Stimulated activated CD8-positive, alpha-beta memory T cell treated with anti-CD3 and anti-CD28 coated beads, Interleukin-15, amount 100 ng/mL, for 1 hour (primary cell): ENCODE results near the gene FAM53B.

ENCODE experiments used
- DNase-seq: peaks from one replicate; pipeline ENCODE4 v3.0.0-alpha.2; 2020; ENCODE audit warnings: low read depth

FAM53B gene

GRCh38 chr10:124629415-124629814, 114.8 kb downstream of the FAM53B start:
- DNase-seq: no peak

- no peak for DNase-seq
These were observed 115.5 kb downstream of the FAM53B start for GRCh38 chr10:124628676-124629021.

GRCh38 chr10:124627866-124628675, 116.1 kb downstream of the FAM53B start:
- no peak for DNase-seq

GRCh38 chr10:124626759-124627380, 117.3 kb downstream of the FAM53B start:
- no peak for DNase-seq

GRCh38 chr10:124625831-124626238, 118.3 kb downstream of the FAM53B start:
- DNase-seq: no peak

- DNase-seq: no peak
These were observed 119.3 kb downstream of the FAM53B start for GRCh38 chr10:124624895-124625294.

GRCh38 chr10:124624466-124624865, 119.7 kb downstream of the FAM53B start:
- DNase-seq: no peak

GRCh38 chr10:124624006-124624405, 120.2 kb downstream of the FAM53B start:
- no peak for DNase-seq

- no peak for DNase-seq
These were observed 121.2 kb downstream of the FAM53B start for GRCh38 chr10:124622866-124623536.

- no peak for DNase-seq
These were observed 122.0 kb downstream of the FAM53B start for GRCh38 chr10:124622158-124622557.

- DNase-seq: no peak
These were observed 122.5 kb downstream of the FAM53B start for GRCh38 chr10:124621637-124622036.

GRCh38 chr10:124619802-124620490, 124.2 kb downstream of the FAM53B start:
- no peak for DNase-seq

GRCh38 chr10:124619195-124619594, 125.0 kb downstream of the FAM53B start:
- DNase-seq: no peak

GRCh38 chr10:124618470-124619073, 125.6 kb downstream of the FAM53B start:
- DNase-seq: no peak

GRCh38 chr10:124616836-124617130, 127.4 kb downstream of the FAM53B start:
- no peak for DNase-seq

GRCh38 chr10:124616040-124616835, 127.9 kb downstream of the FAM53B start:
- no peak for DNase-seq

GRCh38 chr10:124615259-124615658, 128.9 kb downstream of the FAM53B start:
- DNase-seq: no peak

GRCh38 chr10:124614003-124614659, 130.0 kb downstream of the FAM53B start:
- DNase-seq: no peak

- no peak for DNase-seq
These were observed 131.3 kb downstream of the FAM53B start for GRCh38 chr10:124612611-124613498.

GRCh38 chr10:124611738-124612137, 132.4 kb downstream of the FAM53B start:
- DNase-seq: no peak
